GM18498 (cell line): ENCODE data around the gene MARCKS.

Experiments used
- ATAC-seq: cut with Tn5 transposase; IDR thresholded peaks from one replicate; pipeline ENCODE4 v1.9.1; 2021; ENCODE audit warnings: mild to moderate bottlenecking, moderate library complexity; ENCODE audit not compliant: unreplicated experiment

The MARCKS gene, protein sequence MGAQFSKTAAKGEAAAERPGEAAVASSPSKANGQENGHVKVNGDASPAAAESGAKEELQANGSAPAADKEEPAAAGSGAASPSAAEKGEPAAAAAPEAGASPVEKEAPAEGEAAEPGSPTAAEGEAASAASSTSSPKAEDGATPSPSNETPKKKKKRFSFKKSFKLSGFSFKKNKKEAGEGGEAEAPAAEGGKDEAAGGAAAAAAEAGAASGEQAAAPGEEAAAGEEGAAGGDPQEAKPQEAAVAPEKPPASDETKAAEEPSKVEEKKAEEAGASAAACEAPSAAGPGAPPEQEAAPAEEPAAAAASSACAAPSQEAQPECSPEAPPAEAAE

DNA sequence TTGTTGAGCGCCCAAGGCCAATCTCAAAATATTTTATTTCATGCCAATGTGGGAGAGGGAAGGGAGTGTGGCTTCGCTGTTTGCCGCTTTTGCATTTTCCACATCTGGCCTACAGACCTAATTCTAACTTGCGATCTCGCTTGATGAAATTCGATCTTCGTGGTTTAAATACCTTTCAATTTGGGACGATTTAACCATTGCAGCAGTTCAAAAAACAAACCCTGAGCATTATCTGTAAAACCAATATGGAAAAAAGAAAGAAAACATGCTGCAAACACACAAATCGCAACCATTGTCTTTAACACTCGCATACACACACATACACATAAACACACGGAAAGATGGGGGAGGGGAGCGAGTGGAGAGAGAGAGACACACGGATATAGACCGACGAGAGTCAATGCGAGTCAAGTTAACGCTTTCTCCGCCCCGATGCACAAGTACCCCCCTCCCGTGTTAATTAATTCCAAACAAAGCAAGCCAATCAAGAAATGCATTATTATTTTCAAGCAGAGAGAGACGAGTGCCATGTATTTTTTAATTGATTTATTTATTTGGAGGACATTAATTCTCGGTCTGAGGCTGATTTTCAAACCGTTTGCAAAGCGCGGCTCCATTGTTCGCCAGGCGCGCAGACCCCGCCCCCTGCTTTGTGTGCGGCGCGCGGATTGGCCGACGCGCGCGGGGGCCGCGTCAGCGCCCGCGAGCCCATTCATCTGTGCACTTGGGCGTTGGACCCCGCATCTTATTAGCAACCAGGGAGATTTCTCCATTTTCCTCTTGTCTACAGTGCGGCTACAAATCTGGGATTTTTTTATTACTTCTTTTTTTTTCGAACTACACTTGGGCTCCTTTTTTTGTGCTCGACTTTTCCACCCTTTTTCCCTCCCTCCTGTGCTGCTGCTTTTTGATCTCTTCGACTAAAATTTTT is at the start of gene MARCKS:
MARCKS (plus strand) TSS at position 721 of the 931 bp plus-strand sequence. CDS start 401 bp downstream, outside the sequence.
- peak; percentile 44 for ATAC-seq

DNA sequence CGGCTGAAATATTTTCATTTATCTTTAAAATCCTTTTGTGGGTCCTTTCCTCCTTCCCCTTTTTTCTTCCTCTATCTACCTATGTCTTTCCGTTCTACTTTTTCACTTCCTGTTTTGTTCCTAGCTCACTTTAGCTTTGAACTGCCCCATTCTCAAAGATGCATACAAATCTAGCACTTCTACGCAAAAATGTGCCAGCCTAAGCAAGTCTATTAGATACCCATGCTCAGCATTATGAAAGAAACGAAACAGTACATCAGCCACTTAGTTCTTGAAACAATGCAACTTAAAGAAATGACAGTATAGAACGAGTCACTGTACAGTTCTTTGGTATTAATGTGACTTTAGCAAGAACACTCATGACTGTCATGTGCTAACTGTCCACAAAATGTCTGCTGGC is 47.3 kb upstream of the MARCKS start:
- peak; percentile 71 for ATAC-seq

DNA sequence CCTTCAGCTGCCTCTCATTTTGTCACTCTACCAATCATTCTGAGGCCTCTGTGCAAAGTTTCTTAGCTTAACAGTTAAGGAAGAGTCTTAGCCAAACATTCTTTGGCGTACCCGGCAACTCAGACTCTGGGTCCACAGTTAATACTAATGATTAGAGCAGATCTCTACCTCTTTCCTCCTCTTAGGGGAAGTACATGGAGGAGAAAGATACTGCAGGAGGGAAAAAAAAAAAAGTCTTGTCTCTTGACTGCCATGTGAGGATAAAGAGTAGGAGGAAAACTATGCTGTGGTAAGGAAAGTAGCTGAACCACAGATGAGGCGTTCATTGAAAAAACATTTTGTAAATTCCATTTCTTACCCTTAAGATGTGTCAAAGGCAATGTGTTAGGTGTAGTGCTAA is 44.0 kb upstream of the MARCKS start:
- no peak for ATAC-seq

DNA sequence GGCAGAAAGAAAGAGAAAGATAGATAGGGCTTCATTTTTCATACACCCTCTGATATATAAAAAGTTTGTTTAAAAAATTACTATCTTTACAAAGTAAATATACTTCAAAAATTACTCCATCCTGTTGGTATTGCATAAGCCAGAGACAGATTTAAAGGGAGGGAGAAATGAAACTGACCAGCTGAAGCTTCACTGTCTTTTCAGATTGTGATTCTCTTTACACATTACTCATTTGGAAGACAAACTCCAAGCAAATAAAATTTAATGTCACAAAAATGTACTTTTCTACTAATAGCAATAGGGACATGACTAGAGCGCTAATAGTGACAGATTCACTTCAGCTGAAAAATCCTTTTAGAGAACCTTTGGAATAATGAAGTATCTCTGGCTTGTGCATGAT is 38.6 kb upstream of the MARCKS start:
- ATAC-seq: no peak

DNA sequence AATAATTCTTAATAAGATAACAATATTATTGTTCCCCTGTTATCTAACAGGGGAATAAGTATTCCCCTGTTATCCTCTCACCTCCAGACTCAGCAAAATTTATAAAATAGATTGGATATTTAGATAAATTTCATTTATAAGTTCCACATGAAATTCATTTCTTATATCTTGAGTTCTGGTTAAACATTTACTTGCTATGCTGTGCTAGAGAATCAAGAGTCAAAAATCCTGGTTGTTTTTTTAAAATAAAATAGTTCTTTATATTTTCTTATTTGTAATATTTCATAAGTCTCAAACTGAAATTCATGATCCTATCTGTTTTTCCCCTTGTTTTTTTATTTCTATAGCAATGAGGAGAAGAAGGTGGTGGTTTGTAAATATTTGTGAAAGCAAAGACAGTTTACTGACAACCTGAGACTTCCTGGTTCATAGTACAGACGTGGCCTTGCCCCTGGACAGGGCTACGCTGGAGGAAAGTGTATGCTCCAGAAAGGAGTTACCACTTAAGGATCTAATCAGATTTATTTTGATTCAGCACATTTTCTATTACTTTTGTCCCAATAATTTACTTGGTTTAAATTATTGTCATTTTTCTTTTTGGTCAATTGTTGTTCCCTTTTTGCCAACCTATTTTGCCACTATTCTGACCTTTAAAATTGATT is 37.8 kb upstream of the MARCKS start:
- no peak for ATAC-seq

DNA sequence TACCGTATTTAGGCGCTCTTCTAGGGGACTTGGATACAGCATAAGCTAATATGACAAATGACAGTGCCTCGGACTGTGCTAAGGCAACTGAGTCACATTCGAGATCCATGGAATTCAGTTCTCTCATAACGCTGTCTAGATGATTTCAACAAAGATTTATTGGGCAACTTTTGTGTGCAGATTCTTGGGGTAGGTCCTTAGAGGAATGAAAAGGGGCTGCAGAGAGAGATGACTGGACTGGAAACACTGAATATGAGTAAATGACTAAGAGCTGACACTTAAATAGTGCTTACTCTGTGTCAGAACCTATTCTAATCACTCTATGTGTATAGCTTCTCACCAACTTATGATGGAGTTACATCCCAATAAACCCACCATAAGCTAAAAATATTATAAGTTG is 36.4 kb upstream of the MARCKS start:
- ATAC-seq: no peak

DNA sequence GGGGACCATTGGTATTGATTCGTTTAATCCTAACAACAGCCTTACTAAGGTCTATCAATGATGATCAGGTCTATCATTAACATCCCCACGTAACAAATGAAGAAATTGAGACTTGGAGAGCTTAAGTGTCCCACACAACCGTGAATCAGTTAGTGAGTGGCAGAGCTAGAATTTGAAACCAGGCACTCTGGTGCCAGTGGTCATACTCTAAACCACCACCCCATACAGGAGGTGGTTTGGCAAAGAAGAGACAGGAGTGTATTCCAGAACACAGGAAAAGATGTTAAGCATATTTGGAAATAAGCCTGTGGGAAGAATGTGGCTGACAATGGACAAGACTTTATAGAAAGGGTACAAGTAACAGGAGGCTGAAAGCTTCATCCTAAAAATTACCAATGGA is 35.7 kb upstream of the MARCKS start:
- no peak for ATAC-seq

DNA sequence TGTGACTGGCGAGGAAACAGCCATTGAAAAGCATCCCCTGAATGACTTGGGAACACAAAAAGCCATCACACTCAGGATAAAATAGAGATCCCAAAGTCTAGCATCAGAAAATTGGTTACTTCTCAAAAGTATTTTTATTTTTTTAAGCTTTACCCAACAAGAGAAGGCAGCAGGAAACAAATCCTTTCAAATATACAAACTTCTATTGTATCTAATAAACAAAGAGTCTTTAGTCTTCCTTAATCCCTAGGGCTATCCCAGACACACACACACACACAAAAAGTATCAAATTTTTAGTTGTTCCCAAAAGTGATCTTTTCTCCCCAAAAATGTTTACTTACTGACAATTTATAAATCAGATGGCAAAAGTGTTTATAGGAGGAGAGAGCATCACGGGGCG is 33.2 kb upstream of the MARCKS start:
- no peak for ATAC-seq

DNA sequence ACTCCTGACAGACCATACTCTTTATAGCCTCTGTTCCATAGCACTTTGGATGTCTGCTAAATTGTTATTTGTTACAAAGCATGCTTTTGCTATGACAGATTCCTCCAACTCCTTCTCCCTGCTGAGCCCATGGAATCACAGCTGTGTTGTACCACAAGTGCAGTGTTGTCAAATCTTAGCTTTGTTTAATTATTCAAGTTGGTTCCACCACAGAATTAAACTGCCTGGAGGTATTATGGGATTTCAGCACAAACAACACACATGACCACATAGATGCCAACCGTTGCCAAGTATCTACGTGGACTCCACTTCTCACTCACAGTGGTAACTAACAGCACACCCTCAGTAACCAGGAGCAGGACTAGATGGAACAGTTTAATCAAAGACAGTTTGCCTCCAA is 32.7 kb upstream of the MARCKS start:
- ATAC-seq: no peak

DNA sequence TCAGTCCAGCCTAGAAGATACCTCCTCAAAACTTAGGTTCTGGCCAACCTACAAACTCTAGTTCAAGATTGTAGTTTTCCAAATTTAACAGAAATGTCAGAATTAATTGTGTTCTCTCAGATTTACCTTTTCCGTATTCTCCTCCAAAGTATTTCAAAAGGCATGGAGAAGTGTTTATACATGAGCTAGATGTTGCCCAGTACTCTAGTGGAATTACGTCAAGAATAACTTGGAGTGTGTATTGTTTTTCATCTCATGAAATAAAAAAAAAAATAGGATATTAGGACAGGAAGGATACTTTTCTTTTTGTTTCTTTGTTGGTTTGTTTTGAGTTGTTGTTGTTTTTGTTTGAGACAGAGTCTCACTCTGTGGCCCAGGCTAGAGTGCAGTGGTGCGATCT is 32.3 kb upstream of the MARCKS start:
- no peak for ATAC-seq

DNA sequence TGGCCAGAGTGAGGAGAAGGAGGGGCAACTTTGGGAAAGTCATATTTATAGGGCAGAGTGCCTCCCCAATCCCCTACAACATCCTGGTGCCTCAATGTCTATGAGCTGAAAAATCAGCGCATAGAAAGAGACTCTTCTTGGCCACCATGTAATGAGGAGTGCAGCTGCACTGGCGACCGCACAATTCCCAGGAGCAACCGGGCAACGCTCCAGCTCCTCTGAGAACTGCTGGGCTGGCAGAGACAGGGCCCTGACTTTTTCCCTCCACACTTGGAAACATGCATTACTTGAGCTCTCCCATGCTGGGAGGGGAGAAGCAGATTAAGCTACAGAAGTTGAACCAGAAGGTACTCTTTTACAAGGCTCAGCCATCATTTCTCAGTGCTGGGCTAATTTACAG is 31.4 kb upstream of the MARCKS start:
- ATAC-seq: no peak

DNA sequence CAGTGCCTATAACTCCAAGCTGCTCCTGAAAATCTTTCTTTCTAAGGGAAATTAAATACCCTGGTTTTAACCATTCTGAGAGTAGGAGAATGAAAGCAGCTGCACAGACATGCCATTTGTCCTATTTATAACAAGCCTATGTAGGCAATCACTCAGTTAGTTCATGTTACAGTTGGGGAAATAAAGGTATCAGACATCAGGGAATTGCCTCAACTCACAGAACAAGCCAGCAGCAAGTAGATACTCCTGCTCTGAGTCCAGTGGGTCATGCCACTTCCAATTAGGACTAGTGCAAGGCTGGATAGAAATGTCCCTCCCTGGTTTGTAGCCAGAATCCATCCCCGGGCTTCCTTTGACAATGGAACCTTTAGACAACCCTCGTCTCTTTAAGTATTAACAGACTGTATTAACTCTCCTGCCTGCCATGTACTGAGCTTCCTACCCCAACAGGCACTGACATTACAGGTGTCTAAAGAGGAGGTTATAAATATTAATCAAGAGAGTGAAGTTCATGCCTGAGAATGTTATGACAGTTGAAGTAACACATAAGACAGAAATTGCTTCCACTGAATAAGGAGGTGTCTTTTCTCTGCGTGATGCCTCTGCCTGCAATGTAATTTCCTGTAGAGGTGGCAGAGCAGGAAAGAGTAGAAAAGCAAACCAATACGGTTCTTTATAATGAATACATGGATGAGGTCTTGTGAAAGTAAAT is 28.0 kb upstream of the MARCKS start:
- no peak for ATAC-seq

DNA sequence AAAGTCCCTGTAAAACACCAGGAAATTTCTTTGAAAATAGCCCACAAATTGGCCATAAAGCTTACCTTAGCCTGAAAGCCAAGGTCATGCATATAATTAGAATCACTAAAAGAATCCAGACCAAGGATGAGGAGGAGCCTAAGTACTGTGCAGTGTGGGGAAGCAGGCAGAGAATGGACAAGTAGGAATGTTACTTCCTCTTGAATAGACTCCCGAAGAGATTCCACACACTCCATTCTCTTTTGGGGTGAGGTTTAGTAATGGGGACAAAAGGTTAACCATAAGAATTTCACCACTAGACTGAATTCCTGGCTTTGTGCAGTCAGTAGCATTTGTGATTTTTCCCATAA is 27.5 kb upstream of the MARCKS start:
- no peak for ATAC-seq

DNA sequence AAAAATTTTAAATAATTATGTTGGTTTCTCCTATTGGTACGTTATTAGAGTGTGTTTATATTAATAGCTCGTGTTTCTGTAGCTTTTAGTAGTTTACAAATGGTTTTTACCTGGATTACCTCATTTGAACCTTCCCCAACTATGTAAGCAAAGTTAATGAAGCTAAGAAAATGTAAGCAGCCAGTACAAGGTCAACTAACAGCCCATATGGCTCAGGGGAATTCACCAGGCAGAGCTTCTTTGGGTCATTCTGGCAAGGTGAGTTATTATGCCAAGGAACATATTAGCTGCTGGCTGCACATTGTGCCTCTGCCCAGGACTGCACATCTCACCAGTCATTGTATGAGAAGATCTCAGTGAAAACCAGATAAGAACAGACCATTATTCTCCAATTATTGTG is 27.0 kb upstream of the MARCKS start:
- no peak for ATAC-seq

DNA sequence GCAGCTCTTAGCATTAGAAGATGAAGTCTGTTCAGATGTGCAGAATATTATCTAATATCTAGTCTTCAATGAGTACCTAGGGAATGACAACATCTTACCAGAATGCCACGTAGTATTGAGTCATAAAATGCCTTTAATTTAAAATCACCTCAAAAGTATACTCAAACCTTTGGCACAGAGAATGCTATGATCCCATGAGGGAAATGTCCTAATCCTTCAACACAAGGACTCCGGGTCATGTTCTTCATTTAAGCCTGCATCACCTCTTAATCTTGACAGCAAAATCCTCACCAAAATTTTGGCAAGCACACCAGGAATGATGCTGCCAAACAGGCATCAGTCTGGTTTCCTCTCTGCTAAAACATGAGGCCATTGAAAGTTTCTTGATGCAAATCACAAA is 23.6 kb upstream of the MARCKS start:
- ATAC-seq: no peak

DNA sequence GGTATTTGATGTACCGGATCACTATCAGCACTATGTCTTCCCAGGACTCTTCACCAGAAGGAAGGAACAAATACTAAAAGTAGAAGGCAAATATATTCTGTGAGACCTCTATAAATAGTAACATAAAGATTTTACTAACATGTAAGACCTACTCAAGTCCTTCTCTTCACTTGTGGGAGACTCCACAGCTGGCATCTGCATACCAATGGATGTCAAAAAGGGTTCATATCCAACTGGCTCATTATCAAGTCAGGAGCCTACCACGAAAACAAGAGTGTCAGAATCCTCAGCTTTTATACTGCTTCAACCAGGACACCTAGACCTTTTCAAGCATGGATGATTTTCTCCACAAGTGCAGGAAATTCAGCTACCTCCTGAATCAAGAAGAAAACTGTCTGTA is 20.0 kb upstream of the MARCKS start:
- ATAC-seq: no peak

DNA sequence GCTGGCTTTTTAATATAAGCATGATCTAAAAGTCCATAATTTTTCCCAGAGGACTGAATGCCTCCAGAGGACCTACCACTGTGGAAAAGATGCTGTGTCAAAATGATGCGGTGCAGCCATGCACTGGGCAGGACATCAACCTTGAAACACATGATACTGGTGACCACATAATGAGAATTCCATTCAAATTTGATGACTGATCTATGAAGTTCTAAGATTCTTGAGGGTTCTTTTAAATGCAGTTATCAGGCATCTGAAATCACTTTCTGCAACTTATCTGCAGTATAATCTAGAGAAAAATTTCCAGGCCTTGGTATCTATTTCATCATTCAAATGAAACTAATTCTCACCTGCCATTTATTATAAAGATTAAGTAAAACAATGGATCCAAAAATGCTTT is 15.0 kb upstream of the MARCKS start:
- ATAC-seq: no peak

DNA sequence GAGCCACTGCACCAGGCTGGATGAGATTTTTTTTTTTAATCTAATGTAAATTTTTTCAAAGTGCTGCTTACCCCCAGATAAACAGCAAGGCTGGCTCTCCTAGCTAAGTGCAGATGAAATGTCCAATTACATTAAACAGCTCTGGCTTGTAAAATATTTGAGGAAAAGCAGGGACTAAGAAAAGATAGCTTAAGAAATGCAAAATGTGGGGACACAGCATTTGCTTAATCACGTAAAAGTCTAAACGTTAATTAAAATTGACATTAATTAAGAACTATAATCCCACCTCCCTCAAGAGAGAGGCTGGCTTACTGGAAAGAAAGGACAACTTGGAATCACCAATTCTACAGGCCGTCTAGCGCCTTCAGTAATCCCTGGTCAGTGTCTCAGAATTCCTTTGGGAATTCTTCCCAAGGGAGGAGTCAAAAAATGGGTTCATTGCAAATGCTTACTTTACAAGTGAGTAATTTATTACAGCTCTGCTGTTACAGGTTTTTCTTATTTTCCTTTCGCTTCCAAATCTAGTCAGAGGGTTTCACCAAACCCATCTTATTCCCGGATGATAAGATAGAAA is 13.6 kb upstream of the MARCKS start:
- no peak for ATAC-seq

DNA sequence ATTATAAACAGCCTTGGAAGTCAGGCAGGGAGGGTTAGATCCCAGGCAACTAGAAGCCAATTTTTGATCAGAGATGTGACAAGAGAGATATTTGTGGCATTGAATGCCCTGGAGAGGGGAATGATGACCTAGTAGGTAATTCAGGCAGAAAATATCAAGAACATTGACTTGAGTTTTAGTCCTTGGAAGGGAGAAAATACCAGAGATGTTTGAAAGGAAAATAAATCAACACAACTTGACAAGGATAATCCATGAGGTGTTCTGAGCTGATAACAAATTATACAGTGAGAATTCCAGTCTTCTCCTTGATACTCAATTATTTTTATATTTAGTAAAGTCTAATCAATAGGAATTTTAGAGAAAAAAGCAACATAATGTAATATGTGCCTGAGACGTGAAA is 10.6 kb upstream of the MARCKS start:
- ATAC-seq: no peak

DNA sequence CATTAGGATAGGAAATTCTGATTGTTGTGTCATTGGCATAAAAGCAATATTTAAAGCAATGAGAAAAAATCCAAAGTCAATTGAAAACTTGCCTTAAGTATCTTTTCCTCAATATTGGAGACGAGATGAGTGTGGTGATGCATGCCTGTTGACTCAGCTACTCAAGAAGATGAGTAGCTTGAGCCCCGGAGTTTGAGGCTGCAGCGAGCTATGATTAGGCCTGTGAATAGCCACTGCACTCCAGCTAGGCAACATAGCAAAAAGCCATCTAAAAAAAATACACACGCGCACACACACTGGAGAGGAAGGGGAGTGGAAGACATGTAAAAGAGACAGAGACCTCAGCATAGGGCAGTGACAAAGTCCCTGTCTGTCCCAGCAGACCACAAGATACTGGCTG is 9.7 kb upstream of the MARCKS start:
- no peak for ATAC-seq

DNA sequence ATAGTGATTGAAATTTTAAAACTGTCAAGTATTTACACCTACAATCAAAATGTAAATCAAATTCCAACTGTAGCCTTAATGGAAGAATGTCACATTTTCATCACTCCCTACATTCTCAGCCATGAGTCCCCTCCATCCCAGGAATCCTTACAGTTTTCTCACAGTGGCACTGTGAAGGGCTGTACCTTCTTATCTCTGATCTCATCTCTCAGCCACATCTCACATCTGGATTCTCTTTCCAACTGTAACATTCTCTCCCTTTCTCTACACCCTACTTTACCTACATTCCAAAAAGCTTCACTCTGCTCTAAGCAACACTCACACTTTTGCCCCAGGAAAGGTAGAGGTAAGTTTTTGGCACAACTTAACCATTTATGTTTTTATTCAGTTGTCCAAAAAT is 8.9 kb upstream of the MARCKS start:
- no peak for ATAC-seq
